GM12865 (cell line): Measurements from ENCODE around the gene AGPAT1.

Experiments
- DNase-seq: peaks from one replicate; pipeline ENCODE4 v3.0.0; 2010; ENCODE audit warnings: low read depth
- H3K4me3 ChIP-seq: 2 replicates; pipeline ENCODE4 v1.5.1; 2011; ENCODE audit warnings: mild to moderate bottlenecking, low read depth, low read length, control low read depth
- TF ChIP-seq, protein P1 (sequence below): IDR thresholded peaks from 2 replicates; pipeline ENCODE4 v1.5.1; 2011; ENCODE audit warnings: low read length, control low read depth, low read depth, inconsistent platforms; ENCODE audit not compliant: insufficient read depth; ENCODE audit errors: missing control alignments

The AGPAT1 gene

DNA sequence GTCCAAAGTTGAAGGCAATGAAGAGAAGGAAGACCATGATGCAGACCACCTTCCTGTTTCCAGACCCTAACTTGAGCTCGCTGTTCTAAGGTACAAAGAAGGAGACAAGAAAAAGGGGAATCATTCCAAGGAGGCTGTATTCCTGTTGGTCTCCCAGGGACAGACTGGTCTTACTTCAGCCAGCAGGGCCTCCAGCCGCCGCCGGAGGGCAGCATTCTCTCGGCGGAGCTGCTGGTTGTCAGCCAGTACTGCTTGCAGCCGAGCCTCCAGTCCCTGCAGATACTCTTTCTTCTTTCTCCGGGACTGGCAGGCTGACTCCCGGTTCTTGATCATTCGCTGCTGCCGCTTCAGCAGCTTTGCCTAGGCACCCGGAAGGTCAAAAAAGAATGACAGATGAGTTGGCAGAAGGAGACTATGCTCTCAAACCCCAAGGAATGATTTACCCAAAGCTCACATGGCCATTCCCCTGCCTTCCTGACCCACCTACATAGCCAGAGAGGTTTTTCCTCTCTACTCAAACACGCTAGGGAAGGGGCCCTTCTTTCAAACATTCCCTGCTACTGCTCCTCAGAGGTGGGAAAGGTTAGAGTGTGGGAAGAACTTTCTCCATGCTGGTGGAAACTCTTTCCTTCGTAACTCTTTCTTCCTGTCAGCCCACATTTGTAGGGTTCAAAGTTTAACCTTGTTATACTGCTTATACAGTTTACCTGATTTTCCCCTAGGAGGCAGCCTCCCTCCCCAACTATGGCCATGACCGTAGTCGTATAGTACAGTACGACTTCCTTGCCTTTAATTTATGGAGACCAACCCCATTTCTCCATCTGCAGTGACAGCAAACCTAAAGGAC lies 56.9 kb downstream of the AGPAT1 start:
- no peak overlapping the region for H3K4me3 ChIP-seq
- TF ChIP-seq, protein P1, sequence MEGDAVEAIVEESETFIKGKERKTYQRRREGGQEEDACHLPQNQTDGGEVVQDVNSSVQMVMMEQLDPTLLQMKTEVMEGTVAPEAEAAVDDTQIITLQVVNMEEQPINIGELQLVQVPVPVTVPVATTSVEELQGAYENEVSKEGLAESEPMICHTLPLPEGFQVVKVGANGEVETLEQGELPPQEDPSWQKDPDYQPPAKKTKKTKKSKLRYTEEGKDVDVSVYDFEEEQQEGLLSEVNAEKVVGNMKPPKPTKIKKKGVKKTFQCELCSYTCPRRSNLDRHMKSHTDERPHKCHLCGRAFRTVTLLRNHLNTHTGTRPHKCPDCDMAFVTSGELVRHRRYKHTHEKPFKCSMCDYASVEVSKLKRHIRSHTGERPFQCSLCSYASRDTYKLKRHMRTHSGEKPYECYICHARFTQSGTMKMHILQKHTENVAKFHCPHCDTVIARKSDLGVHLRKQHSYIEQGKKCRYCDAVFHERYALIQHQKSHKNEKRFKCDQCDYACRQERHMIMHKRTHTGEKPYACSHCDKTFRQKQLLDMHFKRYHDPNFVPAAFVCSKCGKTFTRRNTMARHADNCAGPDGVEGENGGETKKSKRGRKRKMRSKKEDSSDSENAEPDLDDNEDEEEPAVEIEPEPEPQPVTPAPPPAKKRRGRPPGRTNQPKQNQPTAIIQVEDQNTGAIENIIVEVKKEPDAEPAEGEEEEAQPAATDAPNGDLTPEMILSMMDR = peak; percentile 89
- DNase-seq = peak; percentile 82
